GM12872 (cell line): ENCODE results near the gene HTRA3.

ENCODE experiments used
- CTCF ChIP-seq: IDR thresholded peaks from 3 replicates; pipeline ENCODE4 v1.5.1; 2011; ENCODE audit warnings: low read depth, mild to moderate bottlenecking, low read length, moderate library complexity; ENCODE audit not compliant: insufficient read depth

The HTRA3 gene

GRCh38 chr4:8285976-8286718, 16.6 kb downstream of the HTRA3 start:
- no peak for TF ChIP-seq CTCF

- TF ChIP-seq CTCF: no peak
Measured at GRCh38 chr4:8286719-8287342, 17.3 kb downstream of the HTRA3 start.

- no peak for TF ChIP-seq CTCF
Measured at GRCh38 chr4:8287343-8288280, 18.1 kb downstream of the HTRA3 start.

GRCh38 chr4:8289151-8289750, 19.7 kb downstream of the HTRA3 start:
- TF ChIP-seq CTCF: no peak

- no peak for TF ChIP-seq CTCF
Measured at GRCh38 chr4:8289956-8290700, 20.6 kb downstream of the HTRA3 start.

- no peak for TF ChIP-seq CTCF
Measured at GRCh38 chr4:8290701-8290970, 21.1 kb downstream of the HTRA3 start.
